Vagina (tissue), 2 donors: Measurements from ENCODE around the gene CD47. TPM values are rescaled to one million over a fixed set of nuclear protein-coding genes. Genes with fewer than 3 reads are reported as not detected.

ENCODE experiments used
- DNase-seq, 2 donors: peaks; one replicate each; pipeline ENCODE4 v3.0.0-alpha.2; 2017; ENCODE audit errors: extremely low spot score in 2 of 2
- H3K27ac ChIP-seq: fragments of 200-600 bp; sonication (generic); one replicate; pipeline ENCODE4 v1.5.1; 2019
- H3K27me3 ChIP-seq: fragments of 200-600 bp; sonication (generic); one replicate; pipeline ENCODE4 v1.5.1; 2019
- H3K36me3 ChIP-seq, 2 donors: fragments of 200-600 bp; sonication (generic); one replicate each; pipeline ENCODE4 v1.5.1; 2017 to 2019
- H3K4me1 ChIP-seq: fragments of 200-600 bp; sonication (generic); one replicate; pipeline ENCODE4 v1.5.1; 2019
- H3K4me3 ChIP-seq, 2 donors: fragments of 200-600 bp; sonication (generic); 1 replicate in 1 of 2; 2 replicates in 1 of 2; pipeline ENCODE4 v1.5.1; 2016 to 2019
- H3K9me3 ChIP-seq: fragments of 200-600 bp; sonication (generic); one replicate; pipeline ENCODE4 v1.5.1; 2019
- CTCF ChIP-seq, 3 experiments: fragments of 450-650 bp in 2 of 3; fragments of 200-600 bp in 1 of 3; sonication (generic) in 1 of 3; IDR thresholded peaks; one replicate each; pipeline ENCODE4 v1.5.1; 2017 to 2019; ENCODE audit warnings: antibody characterized with exemption in 3 of 3, mild to moderate bottlenecking in 2 of 3, moderate library complexity in 2 of 3
- POLR2A ChIP-seq, 2 donors: fragments of 450-650 bp; IDR thresholded peaks; one replicate each; pipeline ENCODE4 v1.6.1; 2017; ENCODE audit warnings: antibody characterized with exemption in 2 of 2, mild to moderate bottlenecking in 2 of 2, moderate library complexity in 2 of 2
- POLR2AphosphoS5 ChIP-seq, 2 donors: sonication (generic); formaldehyde crosslinking; IDR thresholded peaks; one replicate each; pipeline ENCODE4 v1.9.0; 2017; ENCODE audit warnings: antibody characterized with exemption in 2 of 2, mild to moderate bottlenecking in 2 of 2, low read depth in 1 of 2; ENCODE audit not compliant: insufficient read depth in 1 of 2
- intact Hi-C: fragments of 100-400 bp; cut with DNase I; formaldehyde crosslinking; loops from one replicate; pipeline ENCODE4 v1.15.1; 2023
- total RNA-seq: library from RNA; depleted of rRNA; stranded (reverse); fragments of >200 nt; gene quantifications from one replicate; pipeline ENCODE4 v1.2.3, GENCODE V29; 2016

Gene CD47
- total RNA-seq, 1 donor from 2014 or later = 51.3 TPM

GRCh38 chr3:108114423-108115065 lies 23.7 kb upstream of the CD47 start:
- intact Hi-C loops = no loop called here
- no peak for DNase-seq
- Histone ChIP-seq H3K9me3 (no peaks in the 10 kb centered on the region), H3K4me1 (no peaks in the 10 kb centered on the region), H3K36me3 (no peaks in the 10 kb centered on the region), H3K27ac (no peak overlapping the region), H3K27me3 (no peaks in the 10 kb centered on the region), H3K4me3 (no peak overlapping the region)
- no peak for TF ChIP-seq POLR2A (IDR thresholded peaks at IDR 0.05)
- no peak for TF ChIP-seq POLR2AphosphoS5 (IDR thresholded peaks at IDR 0.05; ENCODE audit: insufficient read depth in 1 of 2, low read depth in 1 of 2)
- no peak for TF ChIP-seq CTCF (IDR thresholded peaks at IDR 0.05)

GRCh38 chr3:108113975-108114374 lies 23.1 kb upstream of the CD47 start:
- Histone ChIP-seq H3K36me3 (no peaks in the 10 kb centered on the region), H3K4me3 (no peak overlapping the region), H3K9me3 (no peaks in the 10 kb centered on the region), H3K4me1 (no peaks in the 10 kb centered on the region), H3K27ac (no peak overlapping the region), H3K27me3 (no peaks in the 10 kb centered on the region)
- TF ChIP-seq POLR2A (IDR thresholded peaks at IDR 0.05) (no peak), POLR2AphosphoS5 (IDR thresholded peaks at IDR 0.05; ENCODE audit: insufficient read depth in 1 of 2, low read depth in 1 of 2) (no peak), CTCF (IDR thresholded peaks at IDR 0.05) (no peak)
- DNase-seq = no peak
- intact Hi-C loops = no loop called here

- intact Hi-C loops = no loop called here
- H3K4me1 ChIP-seq = no peaks in the 10 kb centered on the region
- no peaks in the 10 kb centered on the region for H3K9me3 ChIP-seq
- H3K27me3 ChIP-seq = no peaks in the 10 kb centered on the region
- no peak overlapping the region for H3K4me3 ChIP-seq
- no peak overlapping the region for H3K27ac ChIP-seq
- H3K36me3 ChIP-seq = no peaks in the 10 kb centered on the region
- no peak for DNase-seq
- TF ChIP-seq POLR2A (IDR thresholded peaks at IDR 0.05) (no peak), POLR2AphosphoS5 (IDR thresholded peaks at IDR 0.05; ENCODE audit: insufficient read depth in 1 of 2, low read depth in 1 of 2) (no peak), CTCF (IDR thresholded peaks at IDR 0.05) (no peak)
These were observed 20.1 kb upstream of the CD47 start for GRCh38 chr3:108110934-108111333.

GRCh38 chr3:108108416-108108815 lies 17.6 kb upstream of the CD47 start:
- Histone ChIP-seq H3K27ac (no peak overlapping the region), H3K27me3 (no peaks in the 10 kb centered on the region), H3K4me1 (no peaks in the 10 kb centered on the region), H3K9me3 (no peaks in the 10 kb centered on the region), H3K36me3 (no peaks in the 10 kb centered on the region), H3K4me3 (no peak overlapping the region)
- TF ChIP-seq POLR2A (IDR thresholded peaks at IDR 0.05) = no peak
- no peak for TF ChIP-seq POLR2AphosphoS5 (IDR thresholded peaks at IDR 0.05; ENCODE audit: insufficient read depth in 1 of 2, low read depth in 1 of 2)
- no peak for TF ChIP-seq CTCF (IDR thresholded peaks at IDR 0.05)
- DNase-seq = no peak
- intact Hi-C loops = no loop called here

GRCh38 chr3:108106449-108106848 lies 15.6 kb upstream of the CD47 start:
- TF ChIP-seq CTCF (IDR thresholded peaks at IDR 0.05) = no peak
- no peak for TF ChIP-seq POLR2A (IDR thresholded peaks at IDR 0.05)
- no peak for TF ChIP-seq POLR2AphosphoS5 (IDR thresholded peaks at IDR 0.05; ENCODE audit: insufficient read depth in 1 of 2, low read depth in 1 of 2)
- intact Hi-C loops = no loop called here
- no peaks in the 10 kb centered on the region for H3K27me3 ChIP-seq

More at GRCh38 chr3:108106449-108106848, 15.6 kb upstream of the CD47 start:
- Histone ChIP-seq H3K36me3 (no peaks in the 10 kb centered on the region), H3K9me3 (no peaks in the 10 kb centered on the region), H3K4me3 (no peak overlapping the region), H3K4me1 (no peaks in the 10 kb centered on the region), H3K27ac (no peak overlapping the region)
- no peak for DNase-seq
